SK-N-SH (cell line): ENCODE measurements around the gene RP2. TPM values are rescaled to one million over a fixed set of nuclear protein-coding genes. Genes with fewer than 3 reads are reported as not detected.

Experiments
- CTCF ChIA-PET: fragments of 300-600, 350-600 bp; formaldehyde crosslinking; extraction: SDS; loops from one replicate; lab custom pipeline; 2021; lab: Yijun Ruan, JAX
- POLR2A ChIA-PET: fragments of 350-600 bp; sonication (Branson Sonifier 250); formaldehyde crosslinking; extraction: SDS; loops from one replicate; lab custom pipeline; 2020; ENCODE audit warnings: antibody characterized with exemption, inconsistent platforms; lab: Yijun Ruan, JAX
- DNase-seq: peaks from one replicate; pipeline ENCODE4 v3.0.0; 2012
- H2AFZ ChIP-seq: fragments of 200-600 bp; sonication (generic); 2 replicates; pipeline ENCODE4 v1.8.1; 2016; ENCODE audit warnings: antibody characterized with exemption, mild to moderate bottlenecking, low read depth
- H3F3A ChIP-seq: fragments of 200-600 bp; sonication (generic); replicated peaks from 2 replicates; pipeline ENCODE3; 2016; ENCODE audit warnings: antibody characterized with exemption, mild to moderate bottlenecking; ENCODE audit not compliant: insufficient read depth
- H3K27ac ChIP-seq, 2 experiments: fragments of 200-500 bp in 1 of 2; fragments of 200-600 bp in 1 of 2; sonication (Bioruptor generic) in 1 of 2; sonication (generic), shearing (Covaris generic) in 1 of 2; 2 replicates each; pipeline versions ENCODE4 v1.5.1 to v1.6.1; 2014 to 2016; ENCODE audit warnings: low read depth in 2 of 2, inconsistent platforms in 1 of 2, low read length in 1 of 2, mild to moderate bottlenecking in 1 of 2, mixed read lengths in 1 of 2
- H3K27me3 ChIP-seq: fragments of 200-600 bp; sonication (generic), shearing (Covaris generic); 2 replicates; pipeline ENCODE4 v1.6.1; 2016; ENCODE audit warnings: mixed run types; ENCODE audit not compliant: insufficient read depth
- H3K36me3 ChIP-seq, 2 experiments: fragments of 200-500 bp in 1 of 2; fragments of 200-600 bp in 1 of 2; sonication (Bioruptor generic) in 1 of 2; sonication (generic) in 1 of 2; replicated peaks in 1 of 2; 2 replicates each; pipeline versions ENCODE3 to v1.5.1; 2014 to 2016; ENCODE audit warnings: low read length in 1 of 2, mild to moderate bottlenecking in 1 of 2; ENCODE audit not compliant: insufficient read depth in 2 of 2, control insufficient read depth in 1 of 2
- H3K4me1 ChIP-seq, 2 experiments: fragments of 200-500 bp in 1 of 2; fragments of 200-600 bp in 1 of 2; sonication (Bioruptor generic) in 1 of 2; sonication (generic), shearing (Covaris generic) in 1 of 2; 2 replicates each; pipeline versions ENCODE4 v1.5.1 to v1.6.1; 2014 to 2016; ENCODE audit warnings: low read depth in 1 of 2, low read length in 1 of 2, mixed run types in 1 of 2; ENCODE audit not compliant: insufficient read depth in 2 of 2, control insufficient read depth in 1 of 2
- H3K4me2 ChIP-seq: fragments of 200-600 bp; sonication (generic), shearing (Covaris generic); 2 replicates; pipeline ENCODE4 v1.6.1; 2017; ENCODE audit warnings: mixed run types
- H3K4me3 ChIP-seq, 2 experiments: fragments of 200-500 bp in 1 of 2; fragments of 200-600 bp in 1 of 2; sonication (Bioruptor generic) in 1 of 2; sonication (generic), shearing (Covaris generic) in 1 of 2; 2 replicates each; pipeline versions ENCODE4 v1.5.1 to v1.8.1; 2014 to 2016; ENCODE audit warnings: low read depth in 2 of 2, inconsistent platforms in 1 of 2, low read length in 1 of 2, mild to moderate bottlenecking in 1 of 2, mixed read lengths in 1 of 2, moderate library complexity in 1 of 2
- H3K79me2 ChIP-seq: fragments of 200-600 bp; sonication (generic); 2 replicates; pipeline ENCODE4 v1.8.1; 2017; ENCODE audit warnings: mild to moderate bottlenecking; ENCODE audit not compliant: insufficient read depth
- H3K9ac ChIP-seq: fragments of 200-600 bp; sonication (generic); 2 replicates; pipeline ENCODE4 v1.6.1; 2017; ENCODE audit warnings: mixed run types
- H3K9me2 ChIP-seq: fragments of 200-600 bp; sonication (generic); 2 replicates; pipeline ENCODE4 v1.6.1; 2017; ENCODE audit warnings: mixed run types
- H3K9me3 ChIP-seq: fragments of 200-600 bp; sonication (generic); 2 replicates; pipeline ENCODE4 v1.6.1; 2017; ENCODE audit warnings: mixed run types, mild to moderate bottlenecking, moderate library complexity
- H4K20me1 ChIP-seq: fragments of 200-600 bp; sonication (generic); 2 replicates; pipeline ENCODE4 v1.6.1; 2017; ENCODE audit warnings: mild to moderate bottlenecking, mixed run types; ENCODE audit not compliant: insufficient read depth
- CHD2 ChIP-seq: fragments of 150-350 bp; IDR thresholded peaks from 2 replicates; pipeline ENCODE4 v1.6.1; 2018; ENCODE audit warnings: low read length; ENCODE audit not compliant: partially characterized antibody
- ELF1 ChIP-seq: IDR thresholded peaks from 2 replicates; pipeline ENCODE4 v1.4.0; 2012
- EP300 ChIP-seq, 2 experiments: IDR thresholded peaks; 2 replicates each; pipeline versions ENCODE4 v1.4.0 to v1.6.1; 2012; ENCODE audit warnings: borderline replicate concordance in 1 of 2, low read depth in 1 of 2, low read length in 1 of 2
- EZH2phosphoT487 ChIP-seq: fragments of 200-600 bp; sonication (generic); IDR thresholded peaks from 2 replicates; pipeline ENCODE4 v1.6.1; 2017; ENCODE audit warnings: low read depth, mixed run types, mild to moderate bottlenecking, antibody characterized with exemption, moderate library complexity, borderline replicate concordance
- FOSL2 ChIP-seq: IDR thresholded peaks from 2 replicates; pipeline ENCODE4 v1.4.0; 2012; ENCODE audit warnings: low read depth, mild to moderate bottlenecking, moderate library complexity, borderline replicate concordance
- GABPA ChIP-seq: IDR thresholded peaks from 2 replicates; pipeline ENCODE4 v1.4.0; 2012; ENCODE audit warnings: low read depth, mild to moderate bottlenecking
- GATA2 ChIP-seq: sonication (generic); formaldehyde crosslinking; IDR thresholded peaks from 2 replicates; pipeline ENCODE4 v1.5.0; 2020; ENCODE audit warnings: mild to moderate bottlenecking, missing genetic modification reagents
- JUND ChIP-seq: IDR thresholded peaks from 2 replicates; pipeline ENCODE4 v1.4.0; 2012
- MXI1 ChIP-seq: IDR thresholded peaks from 2 replicates; pipeline ENCODE4 v1.6.1; 2012; ENCODE audit warnings: mild to moderate bottlenecking, low read depth, low read length, improper control_type of control experiment
- POLR2AphosphoS5 ChIP-seq: IDR thresholded peaks from 2 replicates; pipeline ENCODE4 v1.6.1; 2012; ENCODE audit warnings: low read depth, low read length
- RCOR1 ChIP-seq: fragments of 150-350 bp; IDR thresholded peaks from 2 replicates; pipeline ENCODE4 v1.6.1; 2017; ENCODE audit warnings: antibody characterized with exemption, low read length
- SMC3 ChIP-seq: IDR thresholded peaks from 2 replicates; pipeline ENCODE4 v1.6.1; 2012; ENCODE audit warnings: low read depth, low read length, improper control_type of control experiment
- TCF12 ChIP-seq: IDR thresholded peaks from 2 replicates; pipeline ENCODE4 v1.4.0; 2012
- TEAD4 ChIP-seq: IDR thresholded peaks from 2 replicates; pipeline ENCODE4 v1.4.0; 2012; ENCODE audit warnings: mild to moderate bottlenecking, borderline replicate concordance; ENCODE audit not compliant: insufficient read depth
- YY1 ChIP-seq: IDR thresholded peaks from 2 replicates; pipeline ENCODE4 v1.4.0; 2012; ENCODE audit warnings: low read depth, mild to moderate bottlenecking
- polyA plus RNA-seq, 3 experiments: library from polyadenylated mRNA; depleted of rRNA; stranded (reverse); fragments of >200 nt; gene quantifications; 2 replicates each; pipeline ENCODE4 v1.2.3, GENCODE V29; 2012
- TF ChIP-seq, protein P1 (sequence below): IDR thresholded peaks from 2 replicates; pipeline ENCODE4 v1.4.0; 2012; ENCODE audit warnings: low read depth, borderline replicate concordance
- TF ChIP-seq, protein P2 (sequence below): IDR thresholded peaks from 2 replicates; pipeline ENCODE4 v1.4.0; 2012; ENCODE audit warnings: low read depth

Gene RP2
- polyA plus RNA-seq, 1 of the 3 experiments (the other 2 are of a cell fraction) = 4.5 TPM

DNA sequence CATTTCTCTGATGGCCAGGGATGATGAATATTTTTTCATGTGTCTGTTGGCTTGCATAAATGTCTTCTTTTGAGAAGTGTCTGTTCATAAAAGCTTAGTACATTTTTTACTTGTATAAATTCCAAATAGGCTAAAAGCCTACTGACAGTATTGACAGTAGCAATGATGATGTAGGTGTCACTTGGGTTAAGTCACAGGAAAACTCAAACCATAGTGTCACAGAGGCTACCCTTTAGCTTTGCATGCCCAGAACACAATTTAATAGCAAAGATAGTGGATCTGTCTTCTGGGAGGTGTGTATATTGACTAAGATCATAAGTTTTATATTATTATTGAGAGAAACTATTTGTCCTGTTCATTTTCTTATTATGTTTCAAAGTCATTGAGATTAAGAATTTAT lies 8.1 kb downstream of the RP2 start:
- H3K9ac ChIP-seq = no peak overlapping the region
- H3K27me3 ChIP-seq = no peaks in the 10 kb centered on the region; the same call in 1 of the 2 replicates
- no peak for DNase-seq
- H3K4me1 ChIP-seq = peaks cover 0 to 3% of the 10 kb centered on the region in 2 experiments; a peak in 2 of 4 replicates
- H3K4me2 ChIP-seq = no peak overlapping the region
- H3K4me3 ChIP-seq = no peak overlapping the region
- H3K9me3 ChIP-seq = no peaks in the 10 kb centered on the region
- ChIA-PET CTCF (interaction anchor here (0.9 kb wide), 1 partner anchor 33 kb away, joined by 3 read pairs; no protein-coding TSS in a partner anchor), POLR2A (no interaction called here)
- peaks cover 13% of the 10 kb centered on the region; the same call in 1 of the 2 replicates for H4K20me1 ChIP-seq
- H3K79me2 ChIP-seq = peaks cover 95% of the 10 kb centered on the region
- H3F3A ChIP-seq = no peaks in the 10 kb centered on the region
- no peak overlapping the region for H2AFZ ChIP-seq
- H3K27ac ChIP-seq = no peak overlapping the region
- no peak for TF ChIP-seq JUND
- no peak for TF ChIP-seq GATA2 (CRISPR knock-in tag)
- TF ChIP-seq, protein P1, sequence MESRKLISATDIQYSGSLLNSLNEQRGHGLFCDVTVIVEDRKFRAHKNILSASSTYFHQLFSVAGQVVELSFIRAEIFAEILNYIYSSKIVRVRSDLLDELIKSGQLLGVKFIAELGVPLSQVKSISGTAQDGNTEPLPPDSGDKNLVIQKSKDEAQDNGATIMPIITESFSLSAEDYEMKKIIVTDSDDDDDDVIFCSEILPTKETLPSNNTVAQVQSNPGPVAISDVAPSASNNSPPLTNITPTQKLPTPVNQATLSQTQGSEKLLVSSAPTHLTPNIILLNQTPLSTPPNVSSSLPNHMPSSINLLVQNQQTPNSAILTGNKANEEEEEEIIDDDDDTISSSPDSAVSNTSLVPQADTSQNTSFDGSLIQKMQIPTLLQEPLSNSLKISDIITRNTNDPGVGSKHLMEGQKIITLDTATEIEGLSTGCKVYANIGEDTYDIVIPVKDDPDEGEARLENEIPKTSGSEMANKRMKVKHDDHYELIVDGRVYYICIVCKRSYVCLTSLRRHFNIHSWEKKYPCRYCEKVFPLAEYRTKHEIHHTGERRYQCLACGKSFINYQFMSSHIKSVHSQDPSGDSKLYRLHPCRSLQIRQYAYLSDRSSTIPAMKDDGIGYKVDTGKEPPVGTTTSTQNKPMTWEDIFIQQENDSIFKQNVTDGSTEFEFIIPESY = no peak
- no peak for TF ChIP-seq RCOR1
- TF ChIP-seq, protein P2, sequence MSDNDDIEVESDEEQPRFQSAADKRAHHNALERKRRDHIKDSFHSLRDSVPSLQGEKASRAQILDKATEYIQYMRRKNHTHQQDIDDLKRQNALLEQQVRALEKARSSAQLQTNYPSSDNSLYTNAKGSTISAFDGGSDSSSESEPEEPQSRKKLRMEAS = no peak
- no peak for TF ChIP-seq CHD2
- TF ChIP-seq EP300 (IDR thresholded peaks at IDR 0.05; ENCODE audit: borderline replicate concordance in 1 of 2, low read depth in 1 of 2, low read length in 1 of 2) = no peak
- no peak for TF ChIP-seq GABPA
- no peak for TF ChIP-seq FOSL2
- no peak for TF ChIP-seq TEAD4
- TF ChIP-seq YY1 = no peak
- no peak for TF ChIP-seq POLR2AphosphoS5
- TF ChIP-seq SMC3 = no peak
- TF ChIP-seq ELF1 = no peak
- no peak for TF ChIP-seq TCF12
- TF ChIP-seq MXI1 = no peak
- peaks cover 0 to 3% of the 10 kb centered on the region in 2 experiments for H3K36me3 ChIP-seq
- H3K9me2 ChIP-seq = no peaks in the 10 kb centered on the region

DNA sequence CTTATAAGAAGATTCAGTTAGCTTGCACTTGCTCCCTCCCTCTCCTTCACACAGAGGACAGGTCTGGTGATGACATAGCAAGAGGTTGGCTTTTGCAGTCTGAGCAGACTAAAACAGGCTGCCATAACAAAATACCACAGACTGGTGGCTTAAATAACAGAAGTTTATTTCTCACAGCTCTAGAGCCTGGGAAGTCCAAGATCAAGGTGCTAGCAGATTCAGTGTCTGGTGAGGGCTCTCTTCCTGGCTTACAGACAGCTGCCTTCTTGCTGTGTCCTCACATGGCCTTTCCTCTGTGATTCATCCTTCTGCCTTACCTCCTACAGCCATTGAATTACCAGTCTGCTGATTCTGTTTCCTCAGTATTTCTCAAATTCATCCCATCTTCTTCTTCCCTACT lies 13.1 kb downstream of the RP2 start:
- ChIA-PET POLR2A (no interaction called here), CTCF (interaction anchor here (1.0 to 1.1 kb wide), 2 partner anchors 12 to 91 kb away, joined by 3 read pairs; partner anchors contain the start of gene SLC9A7)
- TF ChIP-seq EZH2phosphoT487 = no peak
- DNase-seq = no peak
- Histone ChIP-seq H3K27me3 (no peaks in the 10 kb centered on the region; the same call in 1 of the 2 replicates), H3F3A (no peaks in the 10 kb centered on the region), H3K9me3 (no peaks in the 10 kb centered on the region), H3K9me2 (no peaks in the 10 kb centered on the region), H3K79me2 (peaks cover 75% of the 10 kb centered on the region), H3K4me3 (no peak overlapping the region), H4K20me1 (0 out of 2 replicates have a peak, but pooled peaks cover 6% of the 10 kb centered on the region), H3K4me2 (no peak overlapping the region), H3K4me1 (no peaks in the 10 kb centered on the region), H3K9ac (no peak overlapping the region), H3K36me3 (peaks cover 4 to 9% of the 10 kb centered on the region in 2 experiments), H2AFZ (no peak overlapping the region), H3K27ac (no peak overlapping the region)
